IMR-90 (cell line): Measurements from ENCODE around the gene CCDC40. TPM values are rescaled to one million over a fixed set of nuclear protein-coding genes. Genes with fewer than 3 reads are reported as not detected.

ENCODE experiments used
- ATAC-seq: fragments of 200-7000 bp; cut with Tn5 transposase; 2 replicates; pipeline ENCODE4 v1.9.1; 2020; ENCODE audit warnings: low read depth, mild to moderate bottlenecking, moderate library complexity
- BruUV-seq: library from RNA; stranded (reverse); fragments of 400-500 nt; replicated peaks from 2 replicates; lab custom pipeline; 2021; lab: Mats Ljungman, UMichigan
- CTCF ChIA-PET: fragments of 300-600 bp; formaldehyde crosslinking; extraction: SDS; loops from one replicate; lab custom pipeline; 2021; ENCODE audit warnings: antibody characterized with exemption; lab: Yijun Ruan, JAX
- POLR2A ChIA-PET: fragments of 300-600 bp; sonication (Branson Sonifier 250); formaldehyde crosslinking; loops from one replicate; lab custom pipeline; 2022; ENCODE audit warnings: antibody characterized with exemption; ENCODE audit not compliant: unreplicated experiment; lab: Charles Lee
- DNase-seq: peaks from one replicate; pipeline ENCODE4 v3.0.0; 2013
- H2AFZ ChIP-seq: replicated peaks from 2 replicates; pipeline ENCODE3; 2013; ENCODE audit warnings: low read length, mild to moderate bottlenecking; ENCODE audit not compliant: poor library complexity
- H2AK5ac ChIP-seq: 2 replicates; pipeline ENCODE4 v1.6.1; 2013; ENCODE audit warnings: low read depth, low read length, inconsistent platforms
- H2AK9ac ChIP-seq: replicated peaks from 2 replicates; pipeline ENCODE3; 2013; ENCODE audit warnings: mild to moderate bottlenecking, low read depth, low read length, moderate library complexity; ENCODE audit not compliant: poor library complexity
- H2BK120ac ChIP-seq: 2 replicates; pipeline ENCODE4 v1.6.1; 2013; ENCODE audit warnings: low read depth, low read length, inconsistent platforms
- H2BK15ac ChIP-seq: 3 replicates; pipeline ENCODE4 v1.6.1; 2013; ENCODE audit warnings: low read depth, low read length, inconsistent platforms
- H2BK20ac ChIP-seq: 2 replicates; pipeline ENCODE4 v1.6.1; 2013; ENCODE audit warnings: low read depth, mild to moderate bottlenecking, inconsistent platforms, low read length, moderate library complexity
- H2BK5ac ChIP-seq: 2 replicates; pipeline ENCODE4 v1.6.1; 2013; ENCODE audit warnings: mild to moderate bottlenecking, low read depth, low read length, inconsistent platforms; ENCODE audit not compliant: poor library complexity, severe bottlenecking
- H3K14ac ChIP-seq: replicated peaks from 2 replicates; pipeline ENCODE4 v1.6.1; 2013; ENCODE audit warnings: low read depth, low read length, inconsistent platforms
- H3K18ac ChIP-seq: 2 replicates; pipeline ENCODE4 v1.6.1; 2013; ENCODE audit warnings: low read depth, low read length, control low read depth
- H3K23ac ChIP-seq: 2 replicates; pipeline ENCODE4 v1.6.1; 2013; ENCODE audit warnings: low read depth, low read length, inconsistent platforms
- H3K27ac ChIP-seq: 2 replicates; pipeline ENCODE4 v1.5.1; 2013; ENCODE audit warnings: mild to moderate bottlenecking, control low read depth, low read length; ENCODE audit not compliant: insufficient read depth
- H3K27me3 ChIP-seq: 2 replicates; pipeline ENCODE4 v1.6.1; 2013; ENCODE audit warnings: low read length; ENCODE audit not compliant: control insufficient read depth, insufficient read depth
- H3K36me3 ChIP-seq: 2 replicates; pipeline ENCODE4 v1.6.1; 2013; ENCODE audit warnings: low read length, mixed read lengths; ENCODE audit not compliant: control insufficient read depth, insufficient read depth
- H3K4ac ChIP-seq: 2 replicates; pipeline ENCODE4 v1.6.1; 2013; ENCODE audit warnings: low read depth, low read length, inconsistent platforms
- H3K4me1 ChIP-seq: 2 replicates; pipeline ENCODE4 v1.6.1; 2013; ENCODE audit warnings: low read length, mixed read lengths; ENCODE audit not compliant: control insufficient read depth, insufficient read depth
- H3K4me2 ChIP-seq: 2 replicates; pipeline ENCODE4 v1.6.1; 2013; ENCODE audit warnings: low read depth, mild to moderate bottlenecking, control low read depth, low read length, moderate library complexity
- H3K4me3 ChIP-seq: 2 replicates; pipeline ENCODE4 v1.5.1; 2013; ENCODE audit warnings: low read depth, mild to moderate bottlenecking, control low read depth, low read length, moderate library complexity; ENCODE audit not compliant: insufficient read depth
- H3K56ac ChIP-seq: 2 replicates; pipeline ENCODE4 v1.6.1; 2013; ENCODE audit warnings: low read length, inconsistent platforms; ENCODE audit not compliant: insufficient read depth; ENCODE audit errors: extremely low read depth
- H3K79me1 ChIP-seq, 2 experiments: 2 replicates each; pipeline ENCODE4 v1.6.1; 2013; ENCODE audit warnings: low read length in 2 of 2, inconsistent platforms in 1 of 2, low read depth in 1 of 2
- H3K9ac ChIP-seq: 2 replicates; pipeline ENCODE4 v1.6.1; 2013; ENCODE audit warnings: low read depth, low read length, control low read depth
- H3K9me1 ChIP-seq: 2 replicates; pipeline ENCODE4 v1.6.1; 2013; ENCODE audit warnings: low read length, inconsistent platforms; ENCODE audit not compliant: insufficient read depth
- H3K9me3 ChIP-seq: 2 replicates; pipeline ENCODE4 v1.6.1; 2013; ENCODE audit warnings: low read length; ENCODE audit not compliant: control insufficient read depth, insufficient read depth
- H4K20me1 ChIP-seq: 2 replicates; pipeline ENCODE4 v1.6.1; 2013; ENCODE audit warnings: low read length, inconsistent platforms; ENCODE audit not compliant: insufficient read depth
- H4K5ac ChIP-seq: 2 replicates; pipeline ENCODE4 v1.6.1; 2013; ENCODE audit warnings: mild to moderate bottlenecking, low read depth, low read length, control low read depth
- H4K8ac ChIP-seq, 2 experiments: 2 replicates each; pipeline ENCODE4 v1.6.1; 2013; ENCODE audit warnings: low read depth in 2 of 2, low read length in 2 of 2, control low read depth in 1 of 2, inconsistent platforms in 1 of 2
- H4K91ac ChIP-seq: 2 replicates; pipeline ENCODE4 v1.6.1; 2013; ENCODE audit warnings: low read depth, low read length, inconsistent platforms; ENCODE audit not compliant: insufficient read depth
- BHLHE40 ChIP-seq: fragments of 150-350 bp; IDR thresholded peaks from 2 replicates; pipeline ENCODE4 v1.6.1; 2016; ENCODE audit warnings: mild to moderate bottlenecking, low read depth, low read length
- CEBPB ChIP-seq: IDR thresholded peaks from 2 replicates; pipeline ENCODE4 v1.6.1; 2012; ENCODE audit warnings: low read depth, low read length, improper control_type of control experiment
- CHD1 ChIP-seq: IDR thresholded peaks from 2 replicates; pipeline ENCODE4 v1.6.1; 2012; ENCODE audit warnings: low read depth, low read length, improper control_type of control experiment
- CTCF ChIP-seq: conservative IDR thresholded peaks from 2 replicates; pipeline ENCODE4 v1.5.1; 2012; ENCODE audit warnings: mild to moderate bottlenecking, low read depth, low read length, improper control_type of control experiment
- ELK1 ChIP-seq: fragments of 150-350 bp; IDR thresholded peaks from 2 replicates; pipeline ENCODE4 v1.6.1; 2016; ENCODE audit warnings: low read depth, mild to moderate bottlenecking, low read length, moderate library complexity, borderline replicate concordance
- FOS ChIP-seq: fragments of 150-350 bp; IDR thresholded peaks from 2 replicates; pipeline ENCODE4 v1.6.1; 2016; ENCODE audit warnings: low read depth, low read length
- MAFK ChIP-seq: IDR thresholded peaks from 2 replicates; pipeline ENCODE4 v1.6.1; 2012; ENCODE audit warnings: low read depth, low read length, improper control_type of control experiment
- MAZ ChIP-seq: IDR thresholded peaks from 2 replicates; pipeline ENCODE4 v1.6.1; 2012; ENCODE audit warnings: low read depth, mild to moderate bottlenecking, low read length, improper control_type of control experiment, moderate library complexity, borderline replicate concordance
- MXI1 ChIP-seq: IDR thresholded peaks from 2 replicates; pipeline ENCODE4 v1.6.1; 2012; ENCODE audit warnings: low read depth, mild to moderate bottlenecking, low read length, moderate library complexity, borderline replicate concordance
- NFE2L2 ChIP-seq: fragments of 150-350 bp; IDR thresholded peaks from 2 replicates; pipeline ENCODE4 v1.6.1; 2016; ENCODE audit warnings: low read depth, mild to moderate bottlenecking, low read length
- POLR2A ChIP-seq: IDR thresholded peaks from 2 replicates; pipeline ENCODE4 v1.6.1; 2012; ENCODE audit warnings: mild to moderate bottlenecking, low read depth, low read length
- RAD21 ChIP-seq: IDR thresholded peaks from 2 replicates; pipeline ENCODE4 v1.6.1; 2012; ENCODE audit warnings: low read length, improper control_type of control experiment
- RCOR1 ChIP-seq: IDR thresholded peaks from 2 replicates; pipeline ENCODE4 v1.6.1; 2012; ENCODE audit warnings: mild to moderate bottlenecking, low read length, improper control_type of control experiment; ENCODE audit not compliant: insufficient replicate concordance
- RFX5 ChIP-seq: IDR thresholded peaks from 2 replicates; pipeline ENCODE4 v1.8.0; 2012; ENCODE audit warnings: low read depth, mild to moderate bottlenecking, low read length, moderate library complexity
- SMC3 ChIP-seq: fragments of 150-350 bp; IDR thresholded peaks from 2 replicates; pipeline ENCODE4 v1.6.1; 2016; ENCODE audit warnings: low read depth, mild to moderate bottlenecking, antibody characterized with exemption, low read length, moderate library complexity
- USF2 ChIP-seq: fragments of 150-350 bp; IDR thresholded peaks from 2 replicates; pipeline ENCODE4 v1.6.1; 2017; ENCODE audit warnings: mild to moderate bottlenecking, antibody characterized with exemption, low read length, low read depth
- WGBS, 2 experiments: methylation state at CpG; one replicate each; pipeline versions ENCODE4 v1.1.5 to v1.1.7; 2013; ENCODE audit warnings: missing lambda C conversion rate in 2 of 2; ENCODE audit not compliant: insufficient read length in 1 of 2; ENCODE audit errors: extremely low coverage in 2 of 2; 5-methylcytosine and 5-hydroxymethylcytosine counted together
- dilution Hi-C: fragments of 300-500 bp; cut with HindIII; formaldehyde crosslinking; loops from one replicate; pipeline ENCODE4 v1.14.3; 2018; ENCODE audit warnings: low sequenced_read_pairs; ENCODE audit not compliant: unreplicated experiment
- in situ Hi-C: fragments of 300-500 bp; cut with MboI; formaldehyde crosslinking; loops from 3 replicates; pipeline ENCODE4 v1.14.3; 2019; ENCODE audit warnings: low sequenced_read_pairs, inconsistent platforms, mixed read lengths
- intact Hi-C: fragments of 100-400 bp; cut with micrococcal nuclease; formaldehyde crosslinking; loops from 2 replicates; pipeline ENCODE4 v1.10.0; 2022
- polyA plus RNA-seq, 3 experiments: library from polyadenylated mRNA; depleted of rRNA; stranded (reverse); fragments of >200 nt; gene quantifications; 2 replicates each; pipeline ENCODE4 v1.2.3, GENCODE V29; 2012; ENCODE audit warnings: low replicate concordance in 1 of 3
- total RNA-seq: library from RNA; depleted of rRNA; stranded (reverse); fragments of >200 nt; gene quantifications from 2 replicates; pipeline ENCODE4 v1.2.3, GENCODE V29; 2012

Gene CCDC40
- total and polyA plus RNA-seq, 2 of the 4 experiments (the other 2 are of a cell fraction), result 0.90 to 4.7 TPM

- no peak overlapping the region for H3K56ac ChIP-seq
- no peak overlapping the region for H4K91ac ChIP-seq
- H3K4me1 ChIP-seq, result peaks cover 5% of the 10 kb centered on the region
- H3K36me3 ChIP-seq, result peaks cover 3% of the 10 kb centered on the region; the same call in 1 of the 2 replicates
- H3K4ac ChIP-seq, result peak overlapping the region; percentile 50; the same call in 1 of the 2 replicates
- H2AK9ac ChIP-seq, result peak overlapping the region; percentile 72
- no peaks in the 10 kb centered on the region for H4K20me1 ChIP-seq
- in situ Hi-C loops, result no loop called here
- no TSS peak for BruUV-seq
- no peak overlapping the region for H4K8ac ChIP-seq
- H2BK120ac ChIP-seq, result peak overlapping the region; percentile 72; the same call in 1 of the 2 replicates
- no peak overlapping the region for H3K9ac ChIP-seq
- WGBS, 2 experiments, result 80% methylated on average over 1 of the region's 13 CpGs; no CpG with 5 or more reads in 1 of the 2 experiments
- H3K27me3 ChIP-seq, result no peaks in the 10 kb centered on the region
- no peak overlapping the region for H3K4me3 ChIP-seq
- POLR2A ChIA-PET, result interaction anchor here (0.5 kb wide), 1 partner anchor 15 kb away, joined by 3 read pairs; no protein-coding TSS in a partner anchor
- peak overlapping the region; percentile 36; the same call in 1 of the 2 replicates for H2AK5ac ChIP-seq
- no peaks in the 10 kb centered on the region for H3K79me1 ChIP-seq
- no peak overlapping the region for H3K18ac ChIP-seq
- dilution Hi-C loops, result no loop called here
- H3K9me1 ChIP-seq, result peaks cover 7% of the 10 kb centered on the region
- H3K23ac ChIP-seq, result no peak overlapping the region
- H3K9me3 ChIP-seq, result no peaks in the 10 kb centered on the region
- ATAC-seq, result no peak
- H4K5ac ChIP-seq, result no peak overlapping the region
- TF ChIP-seq RCOR1 (no peak), CTCF (no peak), CEBPB (no peak), USF2 (no peak), ELK1 (no peak), MAZ (no peak), POLR2A (no peak), MAFK (no peak), SMC3 (no peak), MXI1 (no peak), NFE2L2 (no peak), BHLHE40 (no peak), FOS (no peak), CHD1 (no peak), RAD21 (no peak), RFX5 (no peak)
- H2AFZ ChIP-seq, result peak overlapping the region; percentile 43
- CTCF ChIA-PET, result interaction anchor here (1.5 kb wide), 1 partner anchor 16 kb away, joined by 4 read pairs; the partner anchor contains the start of gene GAA
- DNase-seq, result no peak
- H3K27ac ChIP-seq, result no peak overlapping the region
- H2BK15ac ChIP-seq, result no peak overlapping the region; the same call in 2 of the 3 replicates
- H2BK5ac ChIP-seq, result no peak overlapping the region
- no peak overlapping the region for H3K4me2 ChIP-seq
- intact Hi-C loops, result no loop called here
- H2BK20ac ChIP-seq, result no peak overlapping the region
- H3K14ac ChIP-seq, result peak overlapping the region; percentile 71; the same call in 1 of the 2 replicates
These were observed 80.5 kb downstream of the CCDC40 start for GRCh38 chr17:80116921-80117380.
